Gastrocnemius medialis (tissue), 4 donors: ENCODE measurements around the gene ID2.

Experiments
- POLR2A ChIP-seq, 2 donors: fragments of 450-650 bp; IDR thresholded peaks; one replicate each; pipeline ENCODE4 v1.6.1; 2017; ENCODE audit warnings: antibody characterized with exemption in 2 of 2, mild to moderate bottlenecking in 2 of 2, moderate library complexity in 2 of 2
- TF ChIP-seq, protein P1 (sequence below), 5 experiments: fragments of 450-650 bp in 3 of 5; fragments of 200-600 bp in 2 of 5; sonication (generic) in 2 of 5; IDR thresholded peaks in 4 of 5; conservative IDR thresholded peaks in 1 of 5; 1 replicate in 4 of 5; 2 replicates in 1 of 5; pipeline ENCODE4 v1.5.1; 2016 to 2019; ENCODE audit warnings: antibody characterized with exemption in 5 of 5, mild to moderate bottlenecking in 3 of 5, moderate library complexity in 3 of 5

GRCh38 chr2:8659735-8660492 lies 21.9 kb upstream of the ID2 start:
- TF ChIP-seq, protein P1, sequence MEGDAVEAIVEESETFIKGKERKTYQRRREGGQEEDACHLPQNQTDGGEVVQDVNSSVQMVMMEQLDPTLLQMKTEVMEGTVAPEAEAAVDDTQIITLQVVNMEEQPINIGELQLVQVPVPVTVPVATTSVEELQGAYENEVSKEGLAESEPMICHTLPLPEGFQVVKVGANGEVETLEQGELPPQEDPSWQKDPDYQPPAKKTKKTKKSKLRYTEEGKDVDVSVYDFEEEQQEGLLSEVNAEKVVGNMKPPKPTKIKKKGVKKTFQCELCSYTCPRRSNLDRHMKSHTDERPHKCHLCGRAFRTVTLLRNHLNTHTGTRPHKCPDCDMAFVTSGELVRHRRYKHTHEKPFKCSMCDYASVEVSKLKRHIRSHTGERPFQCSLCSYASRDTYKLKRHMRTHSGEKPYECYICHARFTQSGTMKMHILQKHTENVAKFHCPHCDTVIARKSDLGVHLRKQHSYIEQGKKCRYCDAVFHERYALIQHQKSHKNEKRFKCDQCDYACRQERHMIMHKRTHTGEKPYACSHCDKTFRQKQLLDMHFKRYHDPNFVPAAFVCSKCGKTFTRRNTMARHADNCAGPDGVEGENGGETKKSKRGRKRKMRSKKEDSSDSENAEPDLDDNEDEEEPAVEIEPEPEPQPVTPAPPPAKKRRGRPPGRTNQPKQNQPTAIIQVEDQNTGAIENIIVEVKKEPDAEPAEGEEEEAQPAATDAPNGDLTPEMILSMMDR (IDR thresholded peaks at IDR 0.05 in 4 of 5, conservative IDR thresholded peaks at IDR 0.05 in 1 of 5), result no peak
- no peak for TF ChIP-seq POLR2A (IDR thresholded peaks at IDR 0.05)
